Measurements from ENCODE around the gene CLEC4M.

- no peak for TF ChIP-seq ISL1 (CRISPR knock-in tag; IDR thresholded peaks at IDR 0.05)
- no peak for TF ChIP-seq ARNTL (CRISPR knock-in tag; IDR thresholded peaks at IDR 0.05; ENCODE audit: borderline replicate concordance, low read depth)
- no peak for TF ChIP-seq CSDC2 (CRISPR knock-in tag; IDR thresholded peaks at IDR 0.05)
- no peak for TF ChIP-seq PATZ1 (CRISPR knock-in tag; IDR thresholded peaks at IDR 0.05; ENCODE audit: borderline replicate concordance)
- no peak for TF ChIP-seq PPARA (CRISPR knock-in tag; IDR thresholded peaks at IDR 0.05; ENCODE audit: borderline replicate concordance)
- no peak for TF ChIP-seq ZNF565 (CRISPR knock-in tag; conservative IDR thresholded peaks at IDR 0.05; ENCODE audit: low read depth)
- no peak for TF ChIP-seq TCF4 (CRISPR knock-in tag; IDR thresholded peaks at IDR 0.05; ENCODE audit: borderline replicate concordance)
Measured at GRCh38 chr19:7801020-7801570, 38.1 kb downstream of the CLEC4M start.

All from SK-N-SH treated with all-trans-retinoic acid at 6 μM for 48 hours (cell line).